ENCODE data around the gene PDE3B.

Gene PDE3B

GRCh38 chr11:14818779-14819178 is 175.2 kb downstream of the PDE3B start:
- H3K27ac ChIP-seq (ENCODE audit: low read depth, low read length) = no peak overlapping the region
- no peaks in the 10 kb centered on the region for H3K4me1 ChIP-seq (ENCODE audit: control insufficient read depth, insufficient read depth, low read length)
- H3K27me3 ChIP-seq (ENCODE audit: control insufficient read depth, insufficient read depth, low read length) = no peaks in the 10 kb centered on the region
- H3K4me3 ChIP-seq (ENCODE audit: low read length) = no peak overlapping the region
- H3K9ac ChIP-seq (ENCODE audit: low read length) = no peak overlapping the region
- no peaks in the 10 kb centered on the region for H3K36me3 ChIP-seq (ENCODE audit: control insufficient read depth, insufficient read depth, low read length)

- Histone ChIP-seq H3K27ac (ENCODE audit: low read depth, low read length) (no peak overlapping the region), H3K4me3 (ENCODE audit: low read length) (no peak overlapping the region), H3K4me1 (ENCODE audit: control insufficient read depth, insufficient read depth, low read length) (no peaks in the 10 kb centered on the region), H3K27me3 (ENCODE audit: control insufficient read depth, insufficient read depth, low read length) (no peaks in the 10 kb centered on the region), H3K9ac (ENCODE audit: low read length) (no peak overlapping the region), H3K36me3 (ENCODE audit: control insufficient read depth, insufficient read depth, low read length) (no peaks in the 10 kb centered on the region)
These were observed 176.0 kb downstream of the PDE3B start for GRCh38 chr11:14819596-14819995.

GRCh38 chr11:14821031-14821430 is 177.4 kb downstream of the PDE3B start:
- Histone ChIP-seq H3K36me3 (ENCODE audit: control insufficient read depth, insufficient read depth, low read length) (peaks cover 2% of the 10 kb centered on the region), H3K27ac (ENCODE audit: low read depth, low read length) (no peak overlapping the region), H3K9ac (ENCODE audit: low read length) (no peak overlapping the region), H3K27me3 (ENCODE audit: control insufficient read depth, insufficient read depth, low read length) (no peaks in the 10 kb centered on the region), H3K4me1 (ENCODE audit: control insufficient read depth, insufficient read depth, low read length) (no peaks in the 10 kb centered on the region), H3K4me3 (ENCODE audit: low read length) (no peak overlapping the region)

- no peaks in the 10 kb centered on the region for H3K27me3 ChIP-seq (ENCODE audit: control insufficient read depth, insufficient read depth, low read length)
- no peaks in the 10 kb centered on the region for H3K4me1 ChIP-seq (ENCODE audit: control insufficient read depth, insufficient read depth, low read length)
- no peak overlapping the region for H3K9ac ChIP-seq (ENCODE audit: low read length)
- no peak overlapping the region for H3K4me3 ChIP-seq (ENCODE audit: low read length)
- no peak overlapping the region for H3K27ac ChIP-seq (ENCODE audit: low read depth, low read length)
- peaks cover 2% of the 10 kb centered on the region for H3K36me3 ChIP-seq (ENCODE audit: control insufficient read depth, insufficient read depth, low read length)
These were observed 183.0 kb downstream of the PDE3B start for GRCh38 chr11:14826600-14826999.

GRCh38 chr11:14835496-14836492 is 192.2 kb downstream of the PDE3B start:
- H3K9ac ChIP-seq (ENCODE audit: low read length) = no peak overlapping the region
- H3K4me3 ChIP-seq (ENCODE audit: low read length) = no peak overlapping the region
- H3K27me3 ChIP-seq (ENCODE audit: control insufficient read depth, insufficient read depth, low read length) = no peaks in the 10 kb centered on the region
- no peak overlapping the region for H3K27ac ChIP-seq (ENCODE audit: low read depth, low read length)
- no peaks in the 10 kb centered on the region for H3K4me1 ChIP-seq (ENCODE audit: control insufficient read depth, insufficient read depth, low read length)
- H3K36me3 ChIP-seq (ENCODE audit: control insufficient read depth, insufficient read depth, low read length) = peaks cover 4% of the 10 kb centered on the region

GRCh38 chr11:14842002-14842401 is 198.4 kb downstream of the PDE3B start:
- Histone ChIP-seq H3K9ac (ENCODE audit: low read length) (no peak overlapping the region), H3K27me3 (ENCODE audit: control insufficient read depth, insufficient read depth, low read length) (no peaks in the 10 kb centered on the region), H3K4me1 (ENCODE audit: control insufficient read depth, insufficient read depth, low read length) (no peaks in the 10 kb centered on the region), H3K36me3 (ENCODE audit: control insufficient read depth, insufficient read depth, low read length) (peaks cover 7% of the 10 kb centered on the region), H3K4me3 (ENCODE audit: low read length) (no peak overlapping the region), H3K27ac (ENCODE audit: low read depth, low read length) (no peak overlapping the region)

- Histone ChIP-seq H3K36me3 (ENCODE audit: control insufficient read depth, insufficient read depth, low read length) (no peaks in the 10 kb centered on the region), H3K27ac (ENCODE audit: low read depth, low read length) (no peak overlapping the region), H3K27me3 (ENCODE audit: control insufficient read depth, insufficient read depth, low read length) (no peaks in the 10 kb centered on the region), H3K9ac (ENCODE audit: low read length) (no peak overlapping the region), H3K4me3 (ENCODE audit: low read length) (no peak overlapping the region), H3K4me1 (ENCODE audit: control insufficient read depth, insufficient read depth, low read length) (no peaks in the 10 kb centered on the region)
These were observed 209.1 kb downstream of the PDE3B start for GRCh38 chr11:14852571-14853177.

- no peaks in the 10 kb centered on the region for H3K36me3 ChIP-seq (ENCODE audit: control insufficient read depth, insufficient read depth, low read length)
- no peak overlapping the region for H3K4me3 ChIP-seq (ENCODE audit: low read length)
- no peak overlapping the region for H3K27ac ChIP-seq (ENCODE audit: low read depth, low read length)
- H3K4me1 ChIP-seq (ENCODE audit: control insufficient read depth, insufficient read depth, low read length) = no peaks in the 10 kb centered on the region
- H3K9ac ChIP-seq (ENCODE audit: low read length) = no peak overlapping the region
- H3K27me3 ChIP-seq (ENCODE audit: control insufficient read depth, insufficient read depth, low read length) = no peaks in the 10 kb centered on the region
These were observed 210.5 kb downstream of the PDE3B start for GRCh38 chr11:14854057-14854456.

- Histone ChIP-seq H3K4me3 (ENCODE audit: low read length) (no peak overlapping the region), H3K27ac (ENCODE audit: low read depth, low read length) (no peak overlapping the region), H3K36me3 (ENCODE audit: control insufficient read depth, insufficient read depth, low read length) (no peaks in the 10 kb centered on the region), H3K27me3 (ENCODE audit: control insufficient read depth, insufficient read depth, low read length) (no peaks in the 10 kb centered on the region), H3K4me1 (ENCODE audit: control insufficient read depth, insufficient read depth, low read length) (no peaks in the 10 kb centered on the region), H3K9ac (ENCODE audit: low read length) (no peak overlapping the region)
These were observed 212.3 kb downstream of the PDE3B start for GRCh38 chr11:14855890-14856289.

- Histone ChIP-seq H3K4me3 (ENCODE audit: low read length) (no peak overlapping the region), H3K9ac (ENCODE audit: low read length) (no peak overlapping the region), H3K27ac (ENCODE audit: low read depth, low read length) (no peak overlapping the region), H3K27me3 (ENCODE audit: control insufficient read depth, insufficient read depth, low read length) (no peaks in the 10 kb centered on the region), H3K4me1 (ENCODE audit: control insufficient read depth, insufficient read depth, low read length) (no peaks in the 10 kb centered on the region), H3K36me3 (ENCODE audit: control insufficient read depth, insufficient read depth, low read length) (no peaks in the 10 kb centered on the region)
These were observed 214.0 kb downstream of the PDE3B start for GRCh38 chr11:14857621-14858020.

- no peaks in the 10 kb centered on the region for H3K27me3 ChIP-seq (ENCODE audit: control insufficient read depth, insufficient read depth, low read length)
- H3K9ac ChIP-seq (ENCODE audit: low read length) = no peak overlapping the region
- no peak overlapping the region for H3K27ac ChIP-seq (ENCODE audit: low read depth, low read length)
- no peaks in the 10 kb centered on the region for H3K4me1 ChIP-seq (ENCODE audit: control insufficient read depth, insufficient read depth, low read length)
- H3K36me3 ChIP-seq (ENCODE audit: control insufficient read depth, insufficient read depth, low read length) = no peaks in the 10 kb centered on the region
- H3K4me3 ChIP-seq (ENCODE audit: low read length) = no peak overlapping the region
These were observed 214.8 kb downstream of the PDE3B start for GRCh38 chr11:14858404-14858803.

GRCh38 chr11:14860511-14860910 is 216.9 kb downstream of the PDE3B start:
- H3K36me3 ChIP-seq (ENCODE audit: control insufficient read depth, insufficient read depth, low read length) = no peaks in the 10 kb centered on the region
- H3K4me1 ChIP-seq (ENCODE audit: control insufficient read depth, insufficient read depth, low read length) = no peaks in the 10 kb centered on the region
- no peak overlapping the region for H3K27ac ChIP-seq (ENCODE audit: low read depth, low read length)
- no peak overlapping the region for H3K9ac ChIP-seq (ENCODE audit: low read length)
- no peaks in the 10 kb centered on the region for H3K27me3 ChIP-seq (ENCODE audit: control insufficient read depth, insufficient read depth, low read length)
- H3K4me3 ChIP-seq (ENCODE audit: low read length) = no peak overlapping the region
